GM21528 (cell line): ENCODE results near the gene MINDY2.

Experiments used
- ATAC-seq: cut with Tn5 transposase; IDR thresholded peaks from one replicate; pipeline ENCODE4 v1.9.1; 2021; ENCODE audit warnings: mild to moderate bottlenecking, moderate library complexity; ENCODE audit not compliant: unreplicated experiment, low FRiP score

Gene MINDY2

DNA sequence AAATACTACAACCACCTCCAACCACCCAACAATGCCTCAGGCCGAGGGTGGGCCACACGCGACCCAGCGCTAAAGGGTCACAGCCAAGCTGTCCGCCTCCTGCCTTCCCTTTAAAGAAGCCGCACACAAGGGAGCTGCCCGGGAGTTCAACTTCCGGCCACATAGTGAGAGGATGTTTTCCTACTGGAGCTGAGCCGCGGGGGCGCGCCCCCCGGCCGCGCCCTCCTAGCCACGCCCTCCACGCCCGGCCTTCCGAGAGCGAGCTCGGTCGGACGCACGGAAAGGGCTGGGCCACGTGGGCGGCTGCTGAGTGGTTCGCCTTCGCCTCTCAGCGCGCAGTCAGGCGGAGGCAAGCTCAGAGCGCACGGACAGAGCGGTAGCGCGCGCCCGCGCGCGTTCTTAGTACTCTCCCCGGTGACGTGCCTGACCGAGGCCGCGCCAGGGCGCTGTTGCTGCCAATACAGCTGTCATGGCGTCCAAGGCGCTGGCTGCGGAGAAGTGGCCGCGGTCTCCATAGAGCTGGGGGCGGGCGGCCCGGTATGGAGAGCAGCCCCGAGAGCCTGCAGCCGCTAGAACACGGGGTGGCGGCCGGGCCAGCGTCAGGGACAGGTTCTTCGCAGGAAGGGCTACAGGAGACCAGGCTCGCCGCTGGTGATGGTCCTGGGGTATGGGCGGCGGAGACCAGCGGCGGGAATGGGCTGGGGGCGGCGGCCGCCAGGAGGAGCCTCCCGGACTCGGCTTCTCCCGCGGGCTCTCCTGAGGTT, at the start of gene MINDY2:
TSS of gene MINDY2 (plus strand) at position 446 of the 764 bp plus-strand sequence. CDS start at position 540, 94 bp downstream.
- peak; percentile 89 for ATAC-seq

- peak; percentile 62 for ATAC-seq
These were observed 46.6 kb upstream of the MINDY2 start for GRCh38 chr15:58724466-58724865.

- ATAC-seq, result no peak
These were observed 44.2 kb upstream of the MINDY2 start for GRCh38 chr15:58726867-58727266.

DNA sequence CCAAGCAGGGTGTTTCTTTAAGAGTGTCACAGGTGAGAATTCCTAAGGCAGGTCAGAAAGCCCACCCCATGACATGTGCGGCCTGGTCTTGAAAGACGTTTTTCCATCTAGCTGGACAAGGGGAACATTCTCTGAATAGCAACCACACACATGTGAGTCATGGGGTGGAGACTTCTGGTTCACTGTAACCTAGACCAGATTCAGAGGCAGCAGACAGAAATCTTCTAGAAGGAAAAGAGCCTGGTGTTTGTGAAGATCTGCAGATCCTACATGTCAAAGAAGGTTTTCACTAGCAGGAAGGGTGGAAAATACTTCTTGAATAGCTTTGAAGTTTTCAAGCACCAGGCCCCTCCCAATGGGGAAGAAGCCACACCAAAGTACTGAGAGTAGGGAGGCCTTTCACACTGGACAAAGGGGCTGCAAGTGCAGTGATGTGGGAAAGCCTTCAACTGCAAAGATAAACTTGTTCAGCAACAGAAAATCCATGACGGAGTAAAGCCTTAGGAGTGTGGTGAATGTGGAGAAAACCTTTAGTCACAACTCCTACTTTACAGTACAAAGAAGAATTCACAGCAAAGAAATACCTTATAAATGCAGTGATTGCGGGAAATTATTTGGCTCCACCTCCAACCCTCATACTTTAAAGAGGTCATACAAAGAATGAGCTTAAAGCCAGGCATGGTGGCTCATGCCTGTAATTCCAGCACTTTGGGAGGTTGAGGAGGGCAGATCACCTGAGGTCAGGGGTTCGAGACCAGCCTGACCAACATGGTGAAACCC, 39.2 kb upstream of the MINDY2 start:
- ATAC-seq, result no peak

- no peak for ATAC-seq
These were observed 38.3 kb upstream of the MINDY2 start for GRCh38 chr15:58732625-58733363.

DNA sequence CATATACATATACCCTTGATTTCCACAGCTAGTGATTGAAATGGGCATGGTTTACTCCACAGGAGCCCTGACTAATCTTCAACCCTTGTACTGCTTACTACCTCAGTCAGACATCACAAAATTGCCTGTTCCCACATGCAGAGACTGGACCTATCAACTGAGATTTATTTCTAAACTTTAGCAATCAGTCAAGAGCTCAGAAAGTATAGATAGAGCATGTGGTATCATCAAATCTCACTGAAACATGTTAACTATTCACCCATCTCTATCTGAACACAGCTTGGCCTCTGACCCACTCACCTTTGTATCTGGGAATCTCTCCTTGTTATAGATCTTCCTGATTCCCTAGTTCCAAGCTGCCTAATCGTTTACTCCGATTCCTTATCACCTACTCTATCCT, 36.2 kb upstream of the MINDY2 start:
- no peak for ATAC-seq

GRCh38 chr15:58736018-58736643, 35.0 kb upstream of the MINDY2 start:
- ATAC-seq, result no peak

GRCh38 chr15:58737298-58737697, 33.8 kb upstream of the MINDY2 start:
- ATAC-seq, result no peak

- no peak for ATAC-seq
These were observed 32.9 kb upstream of the MINDY2 start for GRCh38 chr15:58738046-58738707.

- no peak for ATAC-seq
These were observed 30.7 kb upstream of the MINDY2 start for GRCh38 chr15:58740436-58740835.

DNA sequence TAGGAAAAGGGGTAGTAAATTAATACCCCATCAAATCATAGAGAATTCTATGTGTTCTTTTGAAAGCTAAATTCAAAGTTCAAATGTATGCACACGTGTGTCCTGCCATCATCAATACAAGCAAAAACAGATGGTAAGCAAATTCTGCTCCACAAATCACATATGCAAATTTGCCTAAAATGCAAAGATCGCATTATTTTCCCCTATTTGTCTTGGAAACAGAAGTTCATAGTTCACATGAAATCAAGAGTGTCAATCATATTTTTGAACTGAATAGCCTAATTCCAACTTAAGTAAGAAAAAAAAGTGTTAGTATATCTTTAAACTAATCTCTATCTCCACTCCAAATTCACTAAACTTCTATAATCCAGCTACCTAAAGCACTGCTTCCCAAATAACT, 30.1 kb upstream of the MINDY2 start:
- no peak for ATAC-seq

DNA sequence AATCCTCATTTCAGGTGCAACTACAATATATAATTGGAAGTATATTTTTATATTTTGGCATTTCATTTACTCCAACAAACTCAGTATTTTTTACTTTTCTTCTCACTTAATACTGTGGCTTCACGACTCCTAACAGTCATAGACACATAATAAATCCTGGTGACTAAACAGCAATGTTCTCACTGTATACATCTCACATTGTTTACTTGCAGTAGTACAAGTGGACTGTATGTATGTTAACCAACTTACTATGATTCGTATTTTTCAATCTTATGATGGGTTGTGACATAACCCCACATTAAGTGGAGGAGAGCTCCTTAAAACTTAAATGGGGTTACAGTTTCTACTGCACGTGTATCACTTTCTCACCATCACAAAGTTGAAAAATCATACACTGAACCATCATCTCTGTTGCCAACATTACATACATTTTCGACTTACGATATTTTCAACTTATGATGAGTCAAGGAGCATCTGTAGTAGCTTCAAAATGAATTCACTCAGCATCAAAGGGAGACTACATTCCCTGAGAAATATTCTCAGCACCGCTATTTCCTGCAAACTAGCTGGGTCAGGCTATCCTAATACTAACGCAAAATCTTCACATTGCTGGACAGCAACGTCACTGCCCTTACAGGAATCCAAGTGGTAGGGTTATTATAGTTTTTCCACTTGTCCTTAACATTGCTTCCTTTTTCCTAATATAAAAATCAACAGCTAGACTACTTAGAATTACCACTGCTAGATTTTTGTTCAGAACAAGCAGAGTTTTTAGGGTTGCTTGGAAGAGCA, 28.9 kb upstream of the MINDY2 start:
- no peak for ATAC-seq

GRCh38 chr15:58742819-58743502, 28.1 kb upstream of the MINDY2 start:
- ATAC-seq, result no peak

DNA sequence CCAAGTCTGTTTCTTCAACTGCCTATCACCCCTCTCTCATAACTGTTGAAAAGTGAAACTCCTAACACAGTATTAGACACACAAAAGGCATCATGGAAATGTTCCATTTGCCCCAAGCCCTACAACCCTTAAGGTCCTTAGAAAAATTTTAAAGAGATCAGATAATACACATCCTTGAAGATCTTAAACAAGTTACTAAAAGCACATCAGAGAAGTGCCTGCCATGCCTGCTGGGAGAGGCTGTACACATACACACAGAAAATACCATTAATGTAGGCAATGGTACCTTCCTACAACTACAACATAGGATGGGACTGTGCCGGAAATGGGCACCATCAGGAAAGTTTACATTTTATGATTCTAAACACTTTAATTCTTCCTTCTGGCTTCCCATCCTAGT, 24.9 kb upstream of the MINDY2 start:
- ATAC-seq, result no peak

DNA sequence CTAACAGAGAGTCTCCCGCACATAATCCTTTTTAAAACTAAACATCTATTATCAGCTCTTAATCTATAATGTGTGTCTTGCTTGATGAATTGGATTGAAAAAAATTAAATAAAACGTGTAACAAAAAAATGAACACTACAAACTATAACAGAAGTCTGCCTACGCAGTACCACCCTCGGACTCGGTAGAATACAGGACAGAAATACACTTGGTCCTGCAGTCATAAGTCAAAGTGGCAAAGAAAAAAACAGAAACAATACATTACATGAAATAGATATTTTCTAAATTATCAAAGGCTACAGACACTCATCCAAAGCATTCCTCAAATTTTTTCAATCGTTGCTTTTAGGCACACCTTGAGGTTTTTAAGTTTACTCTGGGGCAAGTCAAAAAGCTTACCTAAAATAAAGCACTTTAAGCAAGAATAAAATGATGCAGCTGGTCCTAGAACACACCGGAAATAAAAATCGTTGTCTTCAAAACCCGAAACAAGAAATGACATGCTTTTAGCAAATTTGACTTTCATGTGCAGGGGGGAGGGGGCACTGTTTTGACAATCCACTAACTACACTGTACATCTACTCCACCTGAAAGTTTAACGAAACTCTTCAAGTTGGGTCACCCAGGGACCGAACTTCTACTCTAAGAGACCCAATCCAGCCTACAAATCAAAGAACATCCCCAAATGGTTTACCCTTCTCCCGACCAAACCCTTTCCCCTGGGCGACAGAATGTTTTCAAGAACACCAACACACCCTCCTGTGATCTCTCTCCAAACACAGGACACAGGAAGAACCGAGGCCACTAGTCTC, 22.9 kb upstream of the MINDY2 start:
- ATAC-seq, result no peak

DNA sequence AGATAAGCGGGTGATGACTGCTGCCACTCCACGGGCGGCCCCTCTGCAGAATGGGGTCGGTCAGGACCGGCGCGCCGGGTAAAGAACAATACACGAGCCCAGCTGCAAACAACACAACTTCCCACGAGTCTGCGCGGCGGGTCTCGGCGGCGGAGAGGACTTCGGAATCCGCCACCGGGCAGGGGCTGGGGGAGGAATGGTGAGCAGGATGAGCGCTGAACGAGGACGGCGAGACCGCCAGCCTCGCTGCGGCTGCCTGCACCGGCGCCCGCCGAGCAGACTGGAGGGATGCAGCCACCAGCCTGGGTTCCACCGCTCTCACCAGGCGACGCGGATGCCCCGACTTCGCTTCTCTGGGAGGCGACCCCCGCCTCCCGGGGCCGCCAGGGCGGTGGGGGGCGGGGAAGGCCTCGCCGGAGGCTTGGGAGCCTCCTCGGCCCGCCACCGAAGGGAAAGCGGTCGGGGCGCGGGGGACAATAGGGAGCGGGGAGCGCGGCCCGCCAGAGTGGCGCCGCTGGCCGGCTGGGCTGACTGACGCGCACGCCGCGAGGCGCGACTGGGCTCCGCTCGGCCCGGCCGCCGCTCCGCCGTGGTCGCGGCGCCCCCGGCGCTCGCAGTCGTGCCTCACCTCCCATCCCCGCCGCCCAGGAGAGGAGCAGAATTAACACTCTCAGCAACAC, 22.1 kb upstream of the MINDY2 start:
- ATAC-seq, result peak; percentile 46

DNA sequence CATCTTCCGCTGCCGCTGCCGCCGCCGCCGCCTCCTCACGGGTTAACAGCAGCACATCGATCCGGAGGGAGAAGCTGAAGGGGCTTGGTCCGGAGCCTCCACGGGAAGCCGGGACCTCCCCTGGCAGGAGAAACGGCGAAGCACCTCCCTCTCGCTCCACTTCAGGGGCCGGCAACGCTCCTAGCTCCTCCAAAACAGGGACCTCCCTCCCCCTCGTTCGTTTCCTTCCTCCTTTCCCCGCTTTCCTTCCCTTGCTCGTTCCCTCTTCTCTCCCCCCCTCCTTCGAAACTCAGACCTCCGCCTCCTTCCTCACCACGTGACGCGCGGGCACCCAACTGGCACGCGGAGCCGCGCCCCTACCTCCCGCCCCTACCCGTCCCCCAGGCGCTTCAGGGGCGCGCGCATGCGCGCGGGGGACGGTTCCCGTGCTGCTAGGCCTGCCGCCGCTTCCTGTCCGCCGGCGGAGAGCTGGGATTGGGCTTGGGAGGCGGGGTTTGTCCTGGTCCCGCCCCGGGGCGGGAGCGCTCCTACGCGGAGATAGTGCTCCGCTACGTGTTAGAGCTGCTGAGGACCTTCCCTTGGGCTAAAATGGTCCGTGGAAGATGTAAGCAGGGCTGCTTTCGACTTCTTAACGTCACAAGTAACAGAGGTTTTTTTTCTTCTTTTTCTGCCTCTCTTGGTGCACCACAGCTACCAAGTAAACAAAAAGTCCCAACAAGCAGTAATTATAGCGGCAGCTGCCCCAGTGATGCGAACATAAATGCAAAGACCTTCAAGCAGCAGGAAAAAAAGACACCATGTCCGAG, 21.4 kb upstream of the MINDY2 start, which contains the start of gene ADAM10:
TSS of gene ADAM10 (minus strand) at position 176 of the 806 bp plus-strand sequence. CDS start at position 3, 173 bp downstream.
- ATAC-seq, result peak; percentile 67
